Kasumi-1 (cell line): Measurements from ENCODE around the gene DBF4.
"Not testable (repeated sequence)": the region's sequence is repeated elsewhere in the genome, so short reads cannot be mapped to it uniquely, and the experiment has no call there.

Experiments used
- DNase-seq, 2 experiments: peaks; one replicate each; lab custom pipeline; 2025; lab: John Stamatoyannopoulos, UW

DBF4 gene

GRCh38 chr7:87882151-87882937 lies 6.1 kb downstream of the DBF4 start:
- no peak for DNase-seq

- peak in 1 of 2 experiments; percentile 13 for DNase-seq
Observed at GRCh38 chr7:87885018-87885417, 8.7 kb downstream of the DBF4 start.

- DNase-seq: peak; percentile 41 to 69
Observed at GRCh38 chr7:87886875-87887274, 10.6 kb downstream of the DBF4 start.

- no peak for DNase-seq
Observed at GRCh38 chr7:87895363-87895762, 19.1 kb downstream of the DBF4 start.

- DNase-seq: no peak
Observed at GRCh38 chr7:87899255-87899654, 23.0 kb downstream of the DBF4 start.

GRCh38 chr7:87907136-87907906 lies 31.0 kb downstream of the DBF4 start:
- DNase-seq: peak; percentile 7 to 33

- DNase-seq: not testable (repeated sequence)
Observed at GRCh38 chr7:87908814-87909213, 32.5 kb downstream of the DBF4 start.

GRCh38 chr7:87912121-87912520 lies 35.8 kb downstream of the DBF4 start:
- peak in 1 of 2 experiments; percentile 24 for DNase-seq

- DNase-seq: no peak
Observed at GRCh38 chr7:87918740-87919139, 42.4 kb downstream of the DBF4 start.

GRCh38 chr7:87919875-87920274 lies 43.6 kb downstream of the DBF4 start:
- DNase-seq: no peak

GRCh38 chr7:87920578-87920977 lies 44.3 kb downstream of the DBF4 start:
- DNase-seq: no peak

- not testable (repeated sequence) for DNase-seq
Observed at GRCh38 chr7:87922759-87923395, 46.6 kb downstream of the DBF4 start.

GRCh38 chr7:87926581-87927461 lies 50.5 kb downstream of the DBF4 start:
- DNase-seq: peak; percentile 43 to 45

- DNase-seq: no peak
Observed at GRCh38 chr7:87933605-87933952, 57.3 kb downstream of the DBF4 start.

GRCh38 chr7:87933953-87934698 lies 57.8 kb downstream of the DBF4 start, which contains the start of gene ADAM22:
ADAM22 (plus strand) TSS chr7:87934251; CDS start chr7:87934466, 215 bp downstream.
- DNase-seq: peak; percentile 96

GRCh38 chr7:87934699-87935383 lies 58.5 kb downstream of the DBF4 start:
- DNase-seq: peak; percentile 34 to 60

- DNase-seq: no peak
Observed at GRCh38 chr7:87935384-87935706, 59.1 kb downstream of the DBF4 start.

- no peak for DNase-seq
Observed at GRCh38 chr7:87941138-87941537, 64.8 kb downstream of the DBF4 start.

GRCh38 chr7:87944547-87944946 lies 68.3 kb downstream of the DBF4 start:
- DNase-seq: no peak

GRCh38 chr7:87945926-87946325 lies 69.6 kb downstream of the DBF4 start:
- DNase-seq: not testable (repeated sequence)
